Measurements from ENCODE around the gene ACO2.
A peak's percentile ranks its signal among the peaks of the same experiment; 100 is the strongest.
"Not testable (repeated sequence)": the region's sequence is repeated elsewhere in the genome, so short reads cannot be mapped to it uniquely, and the experiment has no call there.

Gene ACO2

DNA sequence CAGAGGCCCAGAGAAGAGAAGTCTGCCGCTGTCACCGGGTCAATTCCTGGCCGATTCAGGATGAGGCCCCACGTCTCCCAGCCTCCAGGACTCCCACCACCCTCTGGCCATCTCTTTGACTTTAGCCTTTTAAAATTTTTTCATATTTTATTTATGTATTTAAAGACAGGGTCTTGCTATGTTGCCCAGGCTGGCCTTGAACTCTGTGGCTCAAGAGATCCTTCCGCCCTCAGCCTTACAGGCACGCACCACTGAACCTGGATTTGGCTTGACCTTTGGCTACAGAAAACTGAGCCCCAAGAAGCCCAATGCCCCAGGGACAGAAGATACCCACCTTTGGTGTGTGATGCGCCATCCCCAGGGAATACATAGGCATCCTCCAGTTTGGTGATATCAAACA, 71.4 kb downstream of the ACO2 start:
- no peak for DNase-seq (ENCODE audit: low read depth)

DNA sequence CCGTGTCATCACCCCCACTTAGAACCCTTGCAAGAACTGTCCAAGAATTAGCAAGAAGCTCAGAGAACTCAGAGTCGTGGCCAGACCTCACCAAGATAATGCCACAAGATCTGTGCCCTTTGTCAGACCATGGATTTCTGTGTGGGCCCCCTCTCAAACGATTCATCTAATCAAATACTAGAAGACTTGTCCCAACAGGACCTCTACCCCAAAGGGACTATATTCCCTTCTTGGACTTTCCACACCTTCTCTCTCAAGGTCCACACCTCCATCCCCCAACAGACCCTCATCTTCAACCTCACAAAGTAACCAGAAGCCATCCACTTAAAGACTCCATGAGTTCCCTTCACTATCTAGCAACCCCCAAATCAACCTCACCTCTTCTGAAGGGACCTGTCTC, 72.6 kb downstream of the ACO2 start:
- no peak for DNase-seq (ENCODE audit: low read depth)

DNA sequence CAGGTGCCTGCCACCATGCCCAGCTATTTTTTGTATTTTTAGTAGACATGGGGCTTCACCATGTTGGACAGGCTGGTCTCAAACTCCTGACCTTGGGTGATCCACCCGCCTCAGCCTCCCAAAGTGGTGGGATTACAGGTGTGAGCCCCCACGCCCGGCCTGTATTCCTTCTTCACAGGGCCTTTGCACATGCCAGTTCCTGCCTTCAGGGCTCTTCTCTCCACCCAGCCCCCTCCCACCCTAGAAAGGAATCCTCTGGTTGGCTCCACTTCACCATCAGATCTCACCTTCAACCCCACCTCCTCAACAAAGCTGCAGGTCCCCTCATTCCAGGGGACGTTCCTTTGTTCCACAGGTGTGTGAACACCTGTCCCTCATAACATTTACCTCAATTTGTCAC, 73.3 kb downstream of the ACO2 start:
- no peak for DNase-seq (ENCODE audit: low read depth)

DNA sequence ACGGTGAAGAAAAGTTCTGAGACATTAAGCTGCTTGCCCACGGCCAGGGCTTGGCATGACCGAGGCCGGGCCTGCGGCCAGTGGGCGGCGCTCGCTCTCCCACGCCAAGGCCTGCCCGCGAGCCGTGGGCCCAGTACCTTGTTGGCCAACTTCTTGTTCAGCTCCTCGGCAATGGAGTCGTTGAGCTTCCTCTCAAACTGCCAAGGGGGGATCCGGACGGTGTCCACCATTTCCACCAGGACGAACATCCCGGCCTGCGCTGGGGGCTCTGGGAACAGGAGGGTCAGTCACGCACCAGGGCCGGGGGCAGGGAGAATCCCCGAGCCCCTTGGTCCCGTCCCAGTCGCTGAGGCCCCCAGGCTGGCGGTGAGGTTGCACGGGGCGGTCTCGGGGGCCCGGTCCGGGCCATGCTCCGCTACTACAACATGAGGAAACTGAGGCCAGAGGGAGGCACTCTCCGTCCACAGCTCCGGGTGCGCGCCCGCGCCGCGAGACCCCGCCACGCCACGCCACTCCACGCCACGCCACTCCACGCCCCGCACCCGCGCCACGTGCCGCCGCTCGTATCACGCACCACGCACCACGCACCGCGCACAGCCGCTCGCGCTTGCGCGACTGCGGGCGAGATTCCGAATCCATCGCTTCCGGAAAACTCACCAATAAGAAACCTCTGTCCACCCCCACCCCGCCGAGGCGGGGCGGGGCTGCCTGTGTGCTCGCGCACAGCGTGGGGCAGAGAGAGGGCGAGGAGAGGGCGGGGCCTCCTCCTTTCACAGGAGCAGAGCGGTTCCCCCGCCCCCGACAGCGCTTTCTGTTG, 75.1 kb downstream of the ACO2 start, which contains the start of gene POLR3H:
POLR3H (minus strand) TSS at position 617 of the 817 bp plus-strand sequence; CDS start at position 248, 369 bp downstream.
- DNase-seq (ENCODE audit: low read depth): peak; percentile 98

DNA sequence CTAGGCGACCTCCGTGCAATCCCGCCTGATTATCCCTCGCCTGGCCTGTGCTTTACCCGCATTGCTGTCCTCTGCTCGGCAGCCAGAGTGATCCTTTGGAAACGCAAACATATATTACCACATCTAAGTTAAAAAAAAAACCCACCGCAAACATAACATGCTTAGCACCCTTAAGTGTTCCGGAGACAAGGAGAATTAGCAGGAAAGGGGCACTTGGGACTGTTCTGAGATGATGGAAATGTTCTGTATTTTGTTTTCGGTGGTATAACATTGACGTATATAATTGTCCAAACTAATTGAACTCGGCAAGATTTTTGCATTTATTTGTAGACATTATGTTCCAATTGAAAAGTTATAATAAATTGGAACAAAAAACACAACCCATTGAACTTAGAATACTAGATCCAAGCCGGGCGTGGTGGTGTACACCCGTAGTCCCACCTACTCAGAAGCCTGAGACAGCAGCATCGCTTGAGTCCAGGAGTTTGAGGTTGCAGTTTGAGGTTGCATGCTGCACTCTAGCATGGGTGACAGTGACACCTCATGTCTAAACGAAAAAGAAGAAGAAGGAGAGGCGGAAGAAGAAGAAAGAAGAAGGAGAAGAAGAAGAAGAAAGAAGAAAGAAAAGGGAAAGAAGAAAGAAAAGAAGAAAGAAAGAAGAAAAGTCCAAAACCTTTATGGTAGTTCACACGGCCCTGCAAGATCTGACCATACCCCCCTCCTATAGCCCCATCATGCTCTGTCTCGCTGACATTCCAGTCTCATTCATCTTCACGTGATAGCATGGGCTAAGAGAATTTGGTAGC, 76.0 kb downstream of the ACO2 start:
- DNase-seq (ENCODE audit: low read depth): no peak

DNA sequence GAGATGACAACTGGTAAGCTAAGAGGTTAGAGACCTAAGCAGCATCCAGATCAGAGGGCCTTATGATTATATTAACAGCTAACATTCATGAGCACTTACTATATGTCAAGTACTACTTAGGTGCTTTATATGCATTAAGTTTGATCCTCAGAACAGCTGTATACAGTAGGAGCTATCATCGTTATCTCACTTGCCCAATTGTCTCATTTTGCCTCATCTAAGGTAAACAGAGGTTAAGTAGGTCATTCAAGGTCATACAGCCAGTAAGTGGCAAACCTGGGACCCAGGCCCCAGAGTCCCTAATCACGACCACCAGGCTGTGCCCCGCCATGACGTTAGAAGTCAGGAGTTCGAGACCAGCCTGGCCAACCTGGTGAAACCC, 79.9 kb downstream of the ACO2 start:
- no peak for DNase-seq (ENCODE audit: low read depth)

DNA sequence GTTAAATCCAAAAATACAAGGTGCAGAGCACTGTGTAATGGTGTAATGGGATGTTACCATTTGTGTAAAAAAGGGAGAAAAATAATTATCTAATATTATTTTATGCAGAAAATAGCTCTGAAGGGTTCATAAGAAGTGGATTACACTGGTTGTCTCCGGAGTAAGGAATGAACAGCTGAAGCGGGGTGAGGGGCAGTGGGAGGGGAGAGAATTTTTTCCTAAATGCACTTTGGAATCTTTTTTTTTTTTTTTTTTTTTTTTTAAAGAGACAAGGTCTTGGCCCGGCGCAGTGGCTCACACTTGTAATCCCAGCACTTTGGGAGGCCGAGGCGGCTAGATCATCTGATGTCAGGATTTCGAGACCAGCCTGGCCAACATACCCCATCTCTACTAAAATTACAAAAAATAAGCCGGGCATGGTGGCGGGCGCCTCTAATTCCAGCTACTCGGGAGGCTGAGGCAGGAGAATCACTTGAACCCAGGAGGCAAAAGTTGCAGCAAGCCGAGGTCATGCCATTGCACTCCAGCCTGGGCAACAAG, 82.1 kb downstream of the ACO2 start:
- no peak for DNase-seq (ENCODE audit: low read depth)

DNA sequence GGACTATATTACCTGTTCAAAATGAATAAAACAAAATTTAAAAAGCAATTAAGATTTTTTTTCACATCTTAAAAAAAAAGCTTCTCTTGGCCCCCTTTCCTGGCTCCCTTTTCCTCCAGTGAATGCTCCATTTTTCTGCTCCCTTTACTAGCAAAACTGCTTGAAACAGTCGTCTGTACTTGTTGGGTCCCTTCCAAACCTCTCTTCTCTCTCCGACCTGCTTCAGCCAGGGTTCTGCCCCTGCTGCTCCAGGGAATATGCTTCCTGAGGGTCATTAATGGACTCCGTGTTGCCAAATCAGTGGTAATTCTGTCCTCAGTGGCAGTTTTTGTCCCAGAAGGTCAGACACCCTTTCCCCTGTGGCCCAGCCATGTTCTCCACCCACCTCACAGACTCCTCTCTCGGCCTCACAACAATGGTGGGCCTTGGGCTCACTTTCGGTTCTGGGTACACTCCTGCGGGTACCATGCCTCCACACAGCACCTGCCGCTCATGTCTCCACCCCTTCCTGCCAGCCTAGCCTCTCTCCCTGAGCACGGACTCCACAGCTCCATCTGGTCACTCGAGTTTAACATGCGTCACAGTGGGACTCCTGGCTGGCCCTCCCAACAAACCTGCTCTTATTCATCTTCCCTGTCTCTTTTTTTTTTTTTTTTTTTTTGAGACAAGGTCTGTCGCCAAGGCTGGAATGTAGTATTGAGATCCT, 83.1 kb downstream of the ACO2 start:
- no peak for DNase-seq (ENCODE audit: low read depth)

DNA sequence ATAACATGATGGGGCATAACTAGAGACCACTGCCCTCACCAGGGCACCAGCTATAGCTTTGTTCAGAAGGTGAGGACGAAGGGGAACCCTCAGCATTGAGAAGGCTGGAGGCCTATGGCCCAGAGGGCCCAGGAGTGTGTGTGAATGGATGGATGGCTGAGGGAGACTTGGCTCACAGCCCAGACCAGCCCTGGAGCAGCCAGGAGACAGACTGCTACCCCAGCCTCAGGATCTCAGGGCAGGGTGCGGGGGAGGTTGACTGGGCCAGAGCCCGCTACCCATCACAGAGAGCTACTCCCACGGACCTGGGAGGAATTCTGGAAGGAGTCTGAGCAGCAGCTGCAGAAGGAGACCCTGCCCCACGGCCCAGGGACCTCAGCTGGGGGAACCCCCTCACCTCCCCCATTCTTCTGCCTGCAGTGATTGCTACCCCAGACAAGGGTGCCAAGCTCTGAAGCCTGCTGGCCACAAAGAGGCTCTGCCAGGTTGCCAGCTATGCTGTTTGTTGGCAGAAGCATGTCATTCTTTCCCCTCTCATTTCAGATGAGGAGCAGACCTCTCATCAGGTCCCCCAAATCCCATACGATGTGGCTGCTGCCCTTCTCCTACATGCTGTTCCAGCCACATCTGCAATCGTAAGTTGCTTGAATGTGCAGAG, 86.5 kb downstream of the ACO2 start:
- DNase-seq (ENCODE audit: low read depth): no peak

DNA sequence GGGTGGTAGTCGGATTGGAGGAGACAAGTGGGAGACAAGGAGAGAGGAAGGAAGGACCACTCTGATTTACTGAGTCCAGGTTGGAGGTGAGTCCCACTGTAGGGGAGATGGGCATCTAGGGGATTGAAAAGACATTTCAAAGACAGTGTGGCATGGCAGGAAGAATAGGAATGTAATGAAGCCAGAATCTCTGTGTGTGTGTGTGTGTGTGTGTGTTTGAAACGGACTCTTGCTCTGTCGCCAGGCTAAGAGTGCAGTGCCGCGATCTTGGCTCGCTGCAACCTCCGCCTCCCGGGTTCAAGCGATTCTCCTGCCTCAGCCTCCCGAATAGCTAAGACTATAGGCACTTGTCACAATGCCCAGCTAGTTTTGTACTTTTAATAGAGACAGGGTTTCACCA, 87.6 kb downstream of the ACO2 start:
- DNase-seq (ENCODE audit: low read depth): no peak

DNA sequence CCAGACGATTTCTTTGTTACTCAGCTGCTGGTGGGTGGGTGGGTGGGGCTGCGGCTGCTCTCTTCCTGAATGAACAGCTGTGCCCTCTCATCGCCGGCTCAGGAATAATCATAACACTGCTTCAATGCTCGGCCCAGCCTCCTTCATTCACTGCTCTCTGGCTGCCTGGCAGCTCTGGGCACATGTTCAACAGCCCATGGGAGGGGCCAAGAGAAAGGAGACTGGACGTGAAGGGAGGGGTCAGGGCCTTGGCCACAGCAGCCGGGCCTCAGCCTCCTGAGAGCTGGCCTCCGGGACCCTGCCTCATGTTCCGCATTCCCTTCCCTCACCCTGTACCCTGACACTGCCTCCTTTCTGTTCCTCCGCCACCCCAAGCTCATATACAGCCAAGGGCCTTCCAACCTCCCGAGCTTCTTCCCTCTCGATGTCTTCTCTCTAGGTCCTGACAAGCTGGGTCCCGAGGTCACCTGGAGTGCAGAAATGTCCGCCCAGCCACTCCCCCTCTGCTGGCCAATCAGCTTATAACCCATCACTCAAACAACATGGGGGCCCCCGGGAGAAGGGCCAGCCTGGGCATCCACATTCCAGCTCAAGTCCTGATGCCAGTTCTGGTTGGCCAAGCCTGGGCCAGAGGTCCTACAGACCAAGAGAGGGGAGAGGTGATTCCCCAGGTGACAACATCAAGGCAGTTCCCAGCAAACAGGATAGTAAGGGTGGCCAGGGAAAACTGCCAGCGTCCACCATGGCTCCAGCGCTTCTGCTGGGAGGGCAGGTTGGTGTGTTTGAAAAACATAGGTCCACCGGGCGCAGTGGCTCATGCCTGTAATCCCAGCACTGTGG, 88.7 kb downstream of the ACO2 start:
- peak; percentile 72 for DNase-seq (ENCODE audit: low read depth)

DNA sequence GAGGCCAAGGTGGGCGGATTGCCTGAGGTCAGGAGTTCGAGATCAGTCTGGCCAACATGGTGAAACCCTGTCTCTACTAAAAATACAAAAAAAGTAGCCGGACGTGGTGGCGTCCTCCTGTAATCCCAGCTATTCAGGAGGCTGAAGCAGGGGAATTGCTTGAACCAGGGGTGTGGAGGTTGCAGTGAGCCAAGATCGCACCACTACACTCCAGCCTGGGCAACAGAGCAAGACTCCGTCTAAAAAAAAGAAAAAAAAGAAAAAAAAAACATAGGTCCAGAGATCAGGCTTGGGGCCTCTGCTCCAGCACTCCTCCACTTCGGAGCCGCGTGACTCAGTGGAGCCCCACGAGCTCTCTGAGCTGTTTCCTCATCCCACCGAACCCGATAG, 89.3 kb downstream of the ACO2 start:
- DNase-seq (ENCODE audit: low read depth): not testable (repeated sequence)

DNA sequence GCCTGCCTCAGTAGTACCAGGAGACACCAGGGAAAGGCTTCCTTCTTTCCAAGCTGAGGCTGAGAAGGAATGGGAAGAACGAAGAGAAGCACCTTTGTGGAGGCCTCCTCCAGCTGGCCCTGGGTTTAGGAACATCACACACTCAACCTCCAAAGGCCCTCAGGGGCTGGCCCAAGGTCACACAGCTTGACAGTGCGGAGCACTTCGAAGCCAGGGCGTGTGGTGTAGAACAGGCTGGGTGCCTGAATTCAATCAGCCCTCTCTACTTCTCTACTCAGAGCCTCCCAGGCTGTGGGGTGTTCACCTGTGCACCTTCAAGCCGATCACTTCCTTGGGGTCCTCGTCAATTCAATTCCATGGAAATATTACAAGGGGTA, 91.2 kb downstream of the ACO2 start:
- DNase-seq (ENCODE audit: low read depth): no peak

DNA sequence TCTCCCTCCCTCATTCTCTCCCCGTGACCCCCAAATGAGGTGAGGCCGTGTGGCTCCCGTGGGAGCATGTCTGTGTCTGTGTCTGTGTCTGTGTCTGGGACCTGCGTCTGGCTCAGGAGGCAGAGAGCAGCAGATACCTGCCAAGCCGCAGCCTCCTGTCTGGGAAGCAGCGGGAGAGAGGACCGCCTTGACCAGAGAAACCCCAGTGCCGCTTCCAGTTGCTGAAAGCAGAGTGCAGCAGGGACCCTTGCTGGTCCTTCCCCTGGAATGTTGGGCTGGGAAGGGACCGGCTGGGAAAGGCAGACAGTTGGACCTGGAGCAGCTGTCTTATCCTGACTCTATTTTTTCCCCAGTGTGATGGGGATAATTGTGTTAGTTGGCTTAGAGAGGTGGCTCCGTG, 92.4 kb downstream of the ACO2 start:
- DNase-seq (ENCODE audit: low read depth): no peak

DNA sequence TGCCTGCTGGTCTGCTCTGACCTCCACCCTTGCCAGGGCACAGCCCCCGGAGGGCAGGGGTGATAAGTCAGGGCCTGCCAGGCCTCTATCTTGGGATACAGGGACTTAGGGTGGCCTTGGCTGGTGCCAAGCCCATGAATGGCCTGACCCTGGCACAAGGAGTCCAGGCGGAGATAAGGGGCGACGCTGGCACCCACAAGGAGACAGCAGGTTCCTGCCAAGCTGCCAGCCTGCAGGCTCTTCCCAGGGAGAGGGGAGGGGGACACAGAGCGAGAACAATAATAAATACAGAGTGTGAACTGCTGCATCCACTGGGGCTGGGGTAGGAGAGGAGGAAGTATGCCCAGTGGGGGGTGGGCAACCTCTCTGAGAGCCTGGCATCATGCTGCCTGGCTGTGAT, 92.9 kb downstream of the ACO2 start:
- no peak for DNase-seq (ENCODE audit: low read depth)

DNA sequence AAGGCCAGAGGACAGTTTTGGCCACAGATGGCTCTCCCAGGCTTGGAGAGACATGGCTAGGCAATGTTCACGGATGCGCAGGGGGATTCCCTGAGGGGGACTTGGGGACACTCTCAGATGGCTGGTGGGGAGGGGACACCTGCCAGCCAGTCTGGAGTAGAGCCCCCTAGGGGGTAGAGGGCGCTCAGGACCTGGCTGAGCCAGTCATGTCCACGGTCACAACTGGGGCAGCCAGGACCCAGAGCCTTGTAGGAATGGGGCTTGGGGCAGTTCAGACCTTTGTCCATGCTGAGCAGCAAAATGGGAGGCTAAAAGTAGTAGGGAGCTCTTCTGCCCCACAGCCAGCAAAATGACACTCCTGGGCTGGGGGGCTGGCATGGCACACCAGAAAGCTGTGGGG, 93.5 kb downstream of the ACO2 start:
- no peak for DNase-seq (ENCODE audit: low read depth)

DNA sequence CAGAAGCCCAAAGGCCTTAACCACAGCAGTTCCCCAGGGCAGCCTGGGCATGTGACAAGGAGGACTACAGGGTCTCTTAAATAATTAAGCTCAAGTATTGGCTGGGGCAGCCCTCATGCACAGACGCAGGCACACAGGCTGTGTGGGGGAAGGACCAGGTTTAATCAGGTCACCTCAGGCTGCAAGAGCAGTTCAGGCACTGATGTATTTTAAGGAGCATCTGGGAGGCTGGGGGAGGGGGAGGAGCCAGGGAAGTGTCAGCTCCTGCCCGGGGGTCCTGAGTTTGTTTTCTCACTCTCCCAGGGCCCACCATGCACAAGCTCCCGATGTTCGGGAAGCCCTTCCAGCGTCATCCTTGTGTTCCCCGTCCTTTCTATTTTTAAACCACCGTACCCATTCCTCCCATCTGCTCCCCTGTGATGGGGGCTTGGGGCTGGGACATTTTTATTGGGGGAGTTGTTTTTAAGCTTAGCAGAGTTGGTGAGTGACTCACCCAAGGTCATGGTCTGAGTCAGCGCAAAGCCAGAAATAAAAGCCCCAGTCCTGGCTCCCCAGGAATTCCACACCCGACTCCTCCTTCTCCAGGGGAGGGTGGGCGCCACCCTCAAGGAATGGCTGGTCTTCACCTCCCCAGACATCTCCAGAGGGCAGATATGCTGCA, 94.3 kb downstream of the ACO2 start:
- peak; percentile 78 for DNase-seq (ENCODE audit: low read depth)

DNA sequence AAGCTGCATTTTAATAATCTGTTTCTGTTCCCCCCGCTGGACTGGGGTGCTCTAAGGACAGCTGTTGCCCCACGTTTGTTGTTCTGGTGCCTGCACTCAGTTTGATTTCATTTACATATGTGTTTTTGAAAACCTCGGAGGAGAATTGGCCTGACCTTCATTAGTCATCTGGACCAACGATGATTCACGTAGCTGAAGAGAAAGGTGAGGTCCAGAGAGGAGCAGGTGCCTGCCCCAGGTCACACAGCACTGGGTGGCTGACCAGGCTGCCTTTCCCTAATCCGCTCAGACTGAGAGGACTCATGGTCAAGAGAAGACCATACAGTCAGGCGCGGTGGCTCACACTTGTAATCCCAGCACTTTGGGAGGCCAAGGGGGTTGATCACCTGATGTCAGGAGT, 95.6 kb downstream of the ACO2 start:
- peak; percentile 65 for DNase-seq (ENCODE audit: low read depth)

DNA sequence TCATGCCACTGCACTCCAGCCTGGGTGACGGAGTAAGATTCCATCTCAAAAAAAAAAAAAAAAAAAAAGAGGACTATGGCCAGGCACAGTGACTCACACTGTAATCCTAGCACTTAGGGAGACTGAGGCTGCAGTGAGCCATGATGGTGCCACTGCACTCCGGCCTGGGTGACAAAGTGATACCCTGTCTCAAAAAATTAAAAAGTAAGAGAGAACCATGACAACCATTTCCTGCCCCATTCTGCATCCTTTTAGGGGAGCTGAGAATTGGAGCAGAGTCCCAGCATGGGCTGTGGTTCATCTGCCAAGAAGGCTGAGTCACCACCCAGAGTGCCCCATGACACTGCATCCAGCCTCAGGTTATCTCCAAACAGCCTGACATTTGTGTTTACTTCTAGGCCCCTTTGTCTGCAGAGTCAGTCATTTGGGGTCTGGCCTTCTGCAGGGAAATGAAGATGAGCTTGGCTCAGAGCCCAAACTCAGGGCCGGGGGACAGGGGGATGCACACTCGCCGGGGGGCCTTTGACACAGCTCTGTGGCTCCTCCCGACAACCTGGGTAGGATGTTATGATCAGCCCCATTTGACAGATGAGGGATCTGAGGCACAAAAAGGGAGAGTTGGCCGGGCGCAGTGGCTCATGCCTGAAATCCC, 96.6 kb downstream of the ACO2 start:
- DNase-seq (ENCODE audit: low read depth): peak; percentile 80

DNA sequence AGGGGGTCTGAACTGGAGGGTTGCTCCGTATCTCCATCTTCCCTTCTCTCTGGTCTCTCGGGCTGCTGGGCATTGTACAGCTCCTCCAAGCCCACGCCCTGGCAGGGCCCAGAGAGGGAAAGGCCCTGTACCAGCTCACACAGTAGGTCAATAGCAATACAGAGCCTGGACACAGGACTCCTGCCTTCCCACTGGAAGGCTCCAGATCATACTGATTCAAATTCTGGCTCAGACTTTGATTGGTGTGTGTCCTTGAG, 98.5 kb downstream of the ACO2 start:
- DNase-seq (ENCODE audit: low read depth): no peak

All from iris pigment epithelial cell (primary cell).